ENCODE results near the gene TNFRSF1B.

- TF ChIP-seq CTCF (IDR thresholded peaks at IDR 0.05) (no peak), POLR2A (IDR thresholded peaks at IDR 0.05) (no peak)
Measured at GRCh38 chr1:12141163-12141850, 25.5 kb upstream of the TNFRSF1B start.
